ENCODE measurements around the gene OAS3. TPM values are rescaled to one million over a fixed set of nuclear protein-coding genes. Genes with fewer than 3 reads are reported as not detected.

The OAS3 gene
- total and polyA plus RNA-seq, 3 donors from 2014 or later = 6.9 to 11.5 (median 8.5) TPM

- intact Hi-C loops (cut with DNase I; ENCODE audit: low total_unique reads) = no loop called here
- 86 to 87% methylated on average over 8 of the region's 8 CpGs for whole genome bisulfite sequencing, 2 donors
- TF ChIP-seq POLR2A (IDR thresholded peaks at IDR 0.05) (no peak), CTCF (IDR thresholded peaks at IDR 0.05) (no peak)
- no peak overlapping the region for H3K27ac ChIP-seq
- H3K4me1 ChIP-seq = no peaks in the 10 kb centered on the region
- no peaks in the 10 kb centered on the region for H3K36me3 ChIP-seq (ENCODE audit: low read depth, missing control alignments)
- H3K4me3 ChIP-seq = no peak overlapping the region
- no peak for DNase-seq
- no peaks in the 10 kb centered on the region for H3K27me3 ChIP-seq
- no peaks in the 10 kb centered on the region for H3K9me3 ChIP-seq
Measured at GRCh38 chr12:112996501-112996900, 58.2 kb downstream of the OAS3 start.

- intact Hi-C loops (cut with DNase I; ENCODE audit: low total_unique reads) = no loop called here
- no peak for DNase-seq
- no peak overlapping the region for H3K27ac ChIP-seq
- 90 to 91% methylated on average over 7 of the region's 7 CpGs for WGBS, 2 donors
- H3K36me3 ChIP-seq (ENCODE audit: low read depth, missing control alignments) = no peaks in the 10 kb centered on the region
- TF ChIP-seq CTCF (IDR thresholded peaks at IDR 0.05) (no peak), POLR2A (IDR thresholded peaks at IDR 0.05) (no peak)
- H3K4me1 ChIP-seq = no peaks in the 10 kb centered on the region
- H3K4me3 ChIP-seq = no peak overlapping the region
- no peaks in the 10 kb centered on the region for H3K27me3 ChIP-seq
- no peaks in the 10 kb centered on the region for H3K9me3 ChIP-seq
Measured at GRCh38 chr12:112997506-112997905, 59.2 kb downstream of the OAS3 start.

GRCh38 chr12:112998987-112999767, 60.9 kb downstream of the OAS3 start:
- Histone ChIP-seq H3K9me3 (no peaks in the 10 kb centered on the region), H3K27ac (no peak overlapping the region), H3K36me3 (ENCODE audit: low read depth, missing control alignments) (no peaks in the 10 kb centered on the region), H3K27me3 (no peaks in the 10 kb centered on the region), H3K4me3 (no peak overlapping the region), H3K4me1 (no peaks in the 10 kb centered on the region)
- WGBS, 2 donors = 85 to 87% methylated on average over 12 of the region's 12 CpGs
- intact Hi-C loops (cut with DNase I; ENCODE audit: low total_unique reads) = no loop called here
- TF ChIP-seq POLR2A (IDR thresholded peaks at IDR 0.05) (no peak), CTCF (IDR thresholded peaks at IDR 0.05) (no peak)
- DNase-seq = no peak

DNA sequence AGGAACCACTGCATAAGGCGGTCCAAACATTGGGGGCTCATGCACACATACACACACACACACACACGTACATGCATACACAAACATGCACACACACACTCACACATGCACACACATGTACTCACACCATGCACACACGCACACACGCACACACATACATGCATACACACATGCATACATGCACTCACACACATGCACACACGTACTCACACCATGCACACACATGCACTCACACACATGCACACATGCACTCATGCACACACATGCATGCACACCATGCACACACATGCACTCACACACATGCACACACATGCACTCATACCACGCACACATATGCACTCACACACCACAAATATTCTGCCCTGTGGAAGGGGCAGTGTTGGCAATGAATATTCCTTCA, 62.2 kb downstream of the OAS3 start:
- intact Hi-C loops (cut with DNase I; ENCODE audit: low total_unique reads) = no loop called here
- H3K9me3 ChIP-seq = no peaks in the 10 kb centered on the region
- 86 to 90% methylated on average over 6 of the region's 6 CpGs for WGBS, 2 donors

More for the DNA sequence above, 62.2 kb downstream of the OAS3 start:
- no peaks in the 10 kb centered on the region for H3K27me3 ChIP-seq
- H3K4me1 ChIP-seq = no peaks in the 10 kb centered on the region
- no peak for DNase-seq
- H3K36me3 ChIP-seq (ENCODE audit: low read depth, missing control alignments) = no peaks in the 10 kb centered on the region
- H3K4me3 ChIP-seq = no peak overlapping the region
- TF ChIP-seq POLR2A (IDR thresholded peaks at IDR 0.05) (no peak), CTCF (IDR thresholded peaks at IDR 0.05) (no peak)
- no peak overlapping the region for H3K27ac ChIP-seq

All from testis (tissue), 3 donors.